Activated CD8-positive, alpha-beta T cell treated with anti-CD3 and anti-CD28 coated beads, Interleukin-2, amount 10 ng/mL, durations not matched to agents 7 days and 5 days (primary cell): ENCODE results near the gene RETSAT. TPM values are rescaled to one million over a fixed set of nuclear protein-coding genes. Genes with fewer than 3 reads are reported as not detected.

Experiments used
- ATAC-seq: fragments of 150-1000 bp; cut with Tn5 transposase; one replicate; pipeline ENCODE4 v1.10.0; 2021; ENCODE audit warnings: moderate library complexity
- CTCF ChIA-PET: fragments of 350-600 bp; sonication (Branson Sonifier 250); formaldehyde crosslinking; loops from one replicate; lab custom pipeline; 2021; ENCODE audit warnings: antibody characterized with exemption; lab: Charles Lee
- POLR2A ChIA-PET: fragments of 350-600 bp; sonication (Branson Sonifier 250); formaldehyde crosslinking; loops from one replicate; lab custom pipeline; 2021; ENCODE audit warnings: antibody characterized with exemption; lab: Charles Lee
- DNase-seq: peaks from one replicate; pipeline ENCODE4 v3.0.0-alpha.2; 2020
- H3K27ac Mint-ChIP-seq: one replicate; pipeline ENCODE4 v1.8.0; 2021; ENCODE audit warnings: mild to moderate bottlenecking, mixed read lengths
- H3K27me3 Mint-ChIP-seq: one replicate; pipeline ENCODE4 v1.8.0; 2021; ENCODE audit warnings: low read depth, mixed read lengths
- H3K36me3 Mint-ChIP-seq: one replicate; pipeline ENCODE4 v1.8.0; 2021; ENCODE audit warnings: low read depth, mixed read lengths
- H3K4me1 Mint-ChIP-seq: one replicate; pipeline ENCODE4 v1.8.0; 2021; ENCODE audit warnings: low read depth, mixed read lengths
- H3K4me3 Mint-ChIP-seq: one replicate; pipeline ENCODE4 v1.8.0; 2021; ENCODE audit warnings: mild to moderate bottlenecking, mixed read lengths
- H3K9me3 Mint-ChIP-seq: one replicate; pipeline ENCODE4 v1.8.0; 2022; ENCODE audit warnings: mixed read lengths; ENCODE audit not compliant: insufficient read depth
- total RNA-seq, 2 experiments: library from RNA; stranded (reverse); gene quantifications; one replicate each; pipeline ENCODE4 v1.2.3, GENCODE V29; 2021

Gene RETSAT
- total RNA-seq, 2 experiments from 2014 or later: 27.8 to 28.4 TPM

GRCh38 chr2:85303780-85304531, 50.4 kb downstream of the RETSAT start:
- ATAC-seq (no peak), DNase-seq (no peak)
- peaks cover 15% of the 10 kb centered on the region for H3K27me3 Mint-ChIP-seq
- peaks cover 2% of the 10 kb centered on the region for H3K36me3 Mint-ChIP-seq
- peaks cover 16% of the 10 kb centered on the region for H3K4me1 Mint-ChIP-seq
- H3K27ac Mint-ChIP-seq: no peak overlapping the region
- no peaks in the 10 kb centered on the region for H3K9me3 Mint-ChIP-seq
- H3K4me3 Mint-ChIP-seq: no peak overlapping the region
- CTCF ChIA-PET: no interaction called here
- POLR2A ChIA-PET: no interaction called here

GRCh38 chr2:85302121-85302520, 52.2 kb downstream of the RETSAT start:
- Mint-ChIP-seq H3K4me1 (peaks cover 7% of the 10 kb centered on the region), H3K27me3 (peaks cover 15% of the 10 kb centered on the region), H3K36me3 (no peaks in the 10 kb centered on the region), H3K9me3 (no peaks in the 10 kb centered on the region), H3K4me3 (no peak overlapping the region), H3K27ac (no peak overlapping the region)
- no peak for ATAC-seq
- ChIA-PET POLR2A (no interaction called here), CTCF (interaction anchor here (2.5 to 5.3 kb wide), 3 partner anchors 7 to 17 kb away, joined by 20 to 83 read pairs (median 49); no protein-coding TSS in a partner anchor)
- DNase-seq: no peak

Other genes with a start within 250 kb of the RETSAT start
- gene TCF7L1, start 221.1 kb downstream of the RETSAT start, total RNA-seq: not detected
- 100 to 1,000 TPM; 100 to 102 TPM for gene TGOLN2, start 26.5 kb downstream of the RETSAT start, total RNA-seq
- gene ELMOD3, start 241 bp upstream of the RETSAT start, total RNA-seq: 10 to 100 TPM; 14.4 to 19.9 TPM
- gene CAPG, start 55.8 kb upstream of the RETSAT start, total RNA-seq: 100 to 1,000 TPM; 282 to 288 TPM
- gene SH2D6, start 64.2 kb upstream of the RETSAT start, total RNA-seq: under 1 TPM; 0.61 to 0.73 TPM
- gene MAT2A, start 184.6 kb upstream of the RETSAT start, total RNA-seq: 100 to 1,000 TPM; 264 to 273 TPM
- 10 to 100 TPM; 18.9 to 20.0 TPM for gene GGCX, start 207.0 kb upstream of the RETSAT start, total RNA-seq
- 100 to 1,000 TPM; 141 to 148 TPM for gene VAMP8, start 223.1 kb upstream of the RETSAT start, total RNA-seq
- 10 to 100 TPM; 72.0 to 74.4 TPM for gene VAMP5, start 229.9 kb upstream of the RETSAT start, total RNA-seq
- 100 to 1,000 TPM in 1 of 2 experiments, 10 to 100 TPM in 1; 91.0 to 104 TPM for gene RNF181, start 241.2 kb upstream of the RETSAT start, total RNA-seq
- gene TMEM150A, start 248.2 kb upstream of the RETSAT start, total RNA-seq: 1 to 10 TPM; 1.7 to 1.9 TPM